Activated CD8-positive, alpha-beta memory T cell treated with anti-CD3 and anti-CD28 coated beads, Interleukin-2, amount 50 U/mL, for 48 hours (primary cell): Measurements from ENCODE around the gene MYH9.
"Not testable (repeated sequence)": the region's sequence is repeated elsewhere in the genome, so short reads cannot be mapped to it uniquely, and the experiment has no call there.

Experiments
- DNase-seq: peaks from one replicate; pipeline ENCODE4 v3.0.0-alpha.2; 2020

Gene MYH9

GRCh38 chr22:36289948-36290371 is 97.8 kb downstream of the MYH9 start:
- not testable (repeated sequence) for DNase-seq

GRCh38 chr22:36289406-36289870 is 98.3 kb downstream of the MYH9 start:
- no peak for DNase-seq

- no peak for DNase-seq
Measured at GRCh38 chr22:36288571-36289405, 99.0 kb downstream of the MYH9 start.

- no peak for DNase-seq
Measured at GRCh38 chr22:36287881-36288515, 99.8 kb downstream of the MYH9 start.

GRCh38 chr22:36286096-36286957 is 101.4 kb downstream of the MYH9 start:
- DNase-seq: peak; percentile 91

GRCh38 chr22:36285545-36285944 is 102.2 kb downstream of the MYH9 start:
- DNase-seq: no peak

- no peak for DNase-seq
Measured at GRCh38 chr22:36285017-36285416, 102.8 kb downstream of the MYH9 start.

- DNase-seq: no peak
Measured at GRCh38 chr22:36284171-36284571, 103.6 kb downstream of the MYH9 start.

- no peak for DNase-seq
Measured at GRCh38 chr22:36282328-36282831, 105.4 kb downstream of the MYH9 start.

- DNase-seq: no peak
Measured at GRCh38 chr22:36281781-36282327, 105.9 kb downstream of the MYH9 start.

- DNase-seq: no peak
Measured at GRCh38 chr22:36280379-36280778, 107.4 kb downstream of the MYH9 start.

- DNase-seq: no peak
Measured at GRCh38 chr22:36279219-36279666, 108.5 kb downstream of the MYH9 start.

GRCh38 chr22:36277482-36278291 is 110.1 kb downstream of the MYH9 start:
- peak; percentile 83 for DNase-seq

- no peak for DNase-seq
Measured at GRCh38 chr22:36274531-36274930, 113.2 kb downstream of the MYH9 start.

GRCh38 chr22:36271951-36272350 is 115.8 kb downstream of the MYH9 start:
- not testable (repeated sequence) for DNase-seq

- not testable (repeated sequence) for DNase-seq
Measured at GRCh38 chr22:36271231-36271630, 116.5 kb downstream of the MYH9 start.

- no peak for DNase-seq
Measured at GRCh38 chr22:36267896-36268485, 119.8 kb downstream of the MYH9 start.

- DNase-seq: no peak
Measured at GRCh38 chr22:36267058-36267457, 120.7 kb downstream of the MYH9 start.

GRCh38 chr22:36263886-36264664 is 123.7 kb downstream of the MYH9 start:
- peak; percentile 42 for DNase-seq

- DNase-seq: not testable (repeated sequence)
Measured at GRCh38 chr22:36263216-36263673, 124.5 kb downstream of the MYH9 start.
